Panc1 (cell line): Measurements from ENCODE around the gene MAGI1.

ENCODE experiments used
- POLR2AphosphoS5 ChIP-seq: IDR thresholded peaks from 2 replicates; pipeline ENCODE4 v1.6.1; 2012; ENCODE audit warnings: mild to moderate bottlenecking, low read depth, low read length, moderate library complexity
- TCF7L2 ChIP-seq: IDR thresholded peaks from 2 replicates; pipeline ENCODE4 v1.6.1; 2011; ENCODE audit warnings: mild to moderate bottlenecking, low read depth, low read length, inconsistent platforms
- TF ChIP-seq, protein P1 (sequence below): fragments of 450-650 bp; IDR thresholded peaks from 2 replicates; pipeline ENCODE4 v1.5.1; 2017; ENCODE audit warnings: mild to moderate bottlenecking

DNA sequence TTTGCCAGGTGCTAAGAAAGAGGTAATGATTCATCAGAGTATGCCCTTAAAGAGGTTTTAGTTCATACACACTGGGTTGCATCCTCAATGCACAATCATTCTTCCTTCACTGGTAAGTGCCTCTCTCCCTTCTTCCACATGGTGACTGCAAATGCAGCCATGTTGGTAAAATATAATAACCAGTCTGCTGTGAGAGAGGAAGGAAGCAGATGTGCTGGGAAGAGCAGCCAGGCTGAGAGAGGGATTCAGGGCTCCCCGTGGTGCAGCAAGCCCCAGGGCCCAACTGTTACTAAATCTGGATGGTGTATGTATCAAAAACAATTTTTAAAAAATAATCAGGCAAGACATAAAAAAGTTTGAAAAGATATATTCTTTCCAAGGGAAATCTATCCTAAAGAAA is 498.1 kb downstream of the MAGI1 start:
- TF ChIP-seq, protein P1, sequence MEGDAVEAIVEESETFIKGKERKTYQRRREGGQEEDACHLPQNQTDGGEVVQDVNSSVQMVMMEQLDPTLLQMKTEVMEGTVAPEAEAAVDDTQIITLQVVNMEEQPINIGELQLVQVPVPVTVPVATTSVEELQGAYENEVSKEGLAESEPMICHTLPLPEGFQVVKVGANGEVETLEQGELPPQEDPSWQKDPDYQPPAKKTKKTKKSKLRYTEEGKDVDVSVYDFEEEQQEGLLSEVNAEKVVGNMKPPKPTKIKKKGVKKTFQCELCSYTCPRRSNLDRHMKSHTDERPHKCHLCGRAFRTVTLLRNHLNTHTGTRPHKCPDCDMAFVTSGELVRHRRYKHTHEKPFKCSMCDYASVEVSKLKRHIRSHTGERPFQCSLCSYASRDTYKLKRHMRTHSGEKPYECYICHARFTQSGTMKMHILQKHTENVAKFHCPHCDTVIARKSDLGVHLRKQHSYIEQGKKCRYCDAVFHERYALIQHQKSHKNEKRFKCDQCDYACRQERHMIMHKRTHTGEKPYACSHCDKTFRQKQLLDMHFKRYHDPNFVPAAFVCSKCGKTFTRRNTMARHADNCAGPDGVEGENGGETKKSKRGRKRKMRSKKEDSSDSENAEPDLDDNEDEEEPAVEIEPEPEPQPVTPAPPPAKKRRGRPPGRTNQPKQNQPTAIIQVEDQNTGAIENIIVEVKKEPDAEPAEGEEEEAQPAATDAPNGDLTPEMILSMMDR: no peak
- TF ChIP-seq POLR2AphosphoS5: no peak
- no peak for TF ChIP-seq TCF7L2
